ENCODE results near the gene NKX2-8.

DNA sequence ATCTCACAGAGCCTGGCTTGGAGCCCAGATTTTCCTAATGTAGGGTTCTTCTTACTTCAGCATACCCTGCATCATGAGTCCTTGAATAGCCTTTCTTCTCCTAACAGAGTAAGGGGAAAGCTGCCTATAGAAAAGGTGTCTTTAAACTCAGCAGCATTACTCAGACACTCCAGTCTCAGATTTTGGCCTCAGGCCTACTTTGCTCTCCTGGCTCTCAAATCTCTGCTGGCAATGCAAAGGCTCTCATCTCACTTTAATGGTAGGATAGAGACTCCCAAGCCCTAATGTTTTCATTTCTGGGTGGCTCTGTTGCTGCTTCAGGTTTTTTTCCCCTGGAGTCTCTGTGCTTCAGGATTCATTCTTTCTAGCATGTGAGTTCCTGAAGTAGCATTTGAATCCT is 9.1 kb upstream of the NKX2-8 start:
- TF ChIP-seq POLR2A (IDR thresholded peaks at IDR 0.05) = no peak
- TF ChIP-seq, protein P1, sequence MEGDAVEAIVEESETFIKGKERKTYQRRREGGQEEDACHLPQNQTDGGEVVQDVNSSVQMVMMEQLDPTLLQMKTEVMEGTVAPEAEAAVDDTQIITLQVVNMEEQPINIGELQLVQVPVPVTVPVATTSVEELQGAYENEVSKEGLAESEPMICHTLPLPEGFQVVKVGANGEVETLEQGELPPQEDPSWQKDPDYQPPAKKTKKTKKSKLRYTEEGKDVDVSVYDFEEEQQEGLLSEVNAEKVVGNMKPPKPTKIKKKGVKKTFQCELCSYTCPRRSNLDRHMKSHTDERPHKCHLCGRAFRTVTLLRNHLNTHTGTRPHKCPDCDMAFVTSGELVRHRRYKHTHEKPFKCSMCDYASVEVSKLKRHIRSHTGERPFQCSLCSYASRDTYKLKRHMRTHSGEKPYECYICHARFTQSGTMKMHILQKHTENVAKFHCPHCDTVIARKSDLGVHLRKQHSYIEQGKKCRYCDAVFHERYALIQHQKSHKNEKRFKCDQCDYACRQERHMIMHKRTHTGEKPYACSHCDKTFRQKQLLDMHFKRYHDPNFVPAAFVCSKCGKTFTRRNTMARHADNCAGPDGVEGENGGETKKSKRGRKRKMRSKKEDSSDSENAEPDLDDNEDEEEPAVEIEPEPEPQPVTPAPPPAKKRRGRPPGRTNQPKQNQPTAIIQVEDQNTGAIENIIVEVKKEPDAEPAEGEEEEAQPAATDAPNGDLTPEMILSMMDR (IDR thresholded peaks at IDR 0.05) = no peak
- no peak for TF ChIP-seq EP300 (IDR thresholded peaks at IDR 0.05)
